ENCODE results near the gene IQCE. TPM values are rescaled to one million over a fixed set of nuclear protein-coding genes. Genes with fewer than 3 reads are reported as not detected.

IQCE gene
- total RNA-seq, 1 donor from 2014 or later: 22.2 TPM

DNA sequence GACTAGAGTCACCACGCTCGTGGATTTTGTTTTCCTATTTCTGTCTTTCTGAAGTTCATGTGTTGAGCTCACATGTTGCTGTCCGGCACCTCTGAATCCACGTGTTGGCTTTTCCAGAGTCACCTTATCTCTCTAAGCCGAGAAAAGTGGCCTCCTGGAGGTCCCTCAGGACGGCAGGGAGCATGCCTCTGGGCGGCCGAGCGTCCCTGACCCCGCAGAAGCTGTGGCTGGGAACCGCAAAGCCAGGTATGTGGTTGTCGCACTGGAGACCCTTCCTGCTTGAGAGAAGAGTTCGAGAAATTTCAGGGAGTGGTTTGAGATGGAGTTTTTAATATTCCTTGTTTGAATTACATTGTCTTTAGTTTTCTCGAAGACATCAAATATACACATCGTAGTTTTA lies 12.6 kb downstream of the IQCE start:
- Histone ChIP-seq H3K4me1 (peaks cover 8% of the 10 kb centered on the region), H3K4me3 (no peak overlapping the region), H3K27me3 (no peaks in the 10 kb centered on the region), H3K9me3 (no peaks in the 10 kb centered on the region), H3K27ac (no peak overlapping the region), H3K36me3 (peaks cover 20% of the 10 kb centered on the region)
- intact Hi-C loops (cut with DNase I): no loop called here
- DNase-seq (no peak), ATAC-seq (no peak)
- TF ChIP-seq, protein P1, sequence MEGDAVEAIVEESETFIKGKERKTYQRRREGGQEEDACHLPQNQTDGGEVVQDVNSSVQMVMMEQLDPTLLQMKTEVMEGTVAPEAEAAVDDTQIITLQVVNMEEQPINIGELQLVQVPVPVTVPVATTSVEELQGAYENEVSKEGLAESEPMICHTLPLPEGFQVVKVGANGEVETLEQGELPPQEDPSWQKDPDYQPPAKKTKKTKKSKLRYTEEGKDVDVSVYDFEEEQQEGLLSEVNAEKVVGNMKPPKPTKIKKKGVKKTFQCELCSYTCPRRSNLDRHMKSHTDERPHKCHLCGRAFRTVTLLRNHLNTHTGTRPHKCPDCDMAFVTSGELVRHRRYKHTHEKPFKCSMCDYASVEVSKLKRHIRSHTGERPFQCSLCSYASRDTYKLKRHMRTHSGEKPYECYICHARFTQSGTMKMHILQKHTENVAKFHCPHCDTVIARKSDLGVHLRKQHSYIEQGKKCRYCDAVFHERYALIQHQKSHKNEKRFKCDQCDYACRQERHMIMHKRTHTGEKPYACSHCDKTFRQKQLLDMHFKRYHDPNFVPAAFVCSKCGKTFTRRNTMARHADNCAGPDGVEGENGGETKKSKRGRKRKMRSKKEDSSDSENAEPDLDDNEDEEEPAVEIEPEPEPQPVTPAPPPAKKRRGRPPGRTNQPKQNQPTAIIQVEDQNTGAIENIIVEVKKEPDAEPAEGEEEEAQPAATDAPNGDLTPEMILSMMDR (IDR thresholded peaks at IDR 0.05): no peak

DNA sequence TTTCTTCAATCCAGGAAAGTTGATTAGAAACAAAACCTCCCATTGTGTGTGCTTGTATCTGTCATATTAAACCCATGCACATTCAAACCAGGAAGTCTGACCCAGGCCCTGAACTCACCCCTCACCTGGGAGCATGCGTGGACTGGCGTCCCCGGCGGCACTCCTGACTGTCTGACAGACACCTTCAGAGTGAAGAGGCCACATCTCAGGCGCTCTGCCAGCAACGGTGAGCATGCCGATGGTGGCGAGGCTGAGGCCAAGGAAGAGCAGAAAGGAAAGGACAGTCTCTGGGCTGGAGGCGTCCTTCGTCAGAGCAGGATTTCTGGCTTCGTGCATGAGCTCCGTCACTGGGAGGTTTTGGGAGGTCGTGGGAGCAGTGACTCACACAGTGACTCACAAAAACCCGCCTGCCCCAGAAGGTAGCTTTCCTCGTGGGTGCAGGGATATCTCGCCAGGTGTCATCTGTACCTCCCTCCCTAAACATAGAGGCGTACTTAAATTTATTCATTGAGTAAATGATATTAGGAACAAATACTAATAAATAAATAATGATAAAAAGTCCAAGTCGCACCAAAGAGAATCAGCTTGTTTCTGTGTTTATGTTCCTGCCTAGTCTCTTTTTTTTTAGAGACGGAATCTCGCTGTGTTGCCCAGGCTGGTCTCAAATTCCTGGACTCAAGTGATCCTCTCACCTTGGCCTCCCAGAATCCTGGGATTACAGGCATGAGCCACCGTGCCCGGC lies 13.5 kb downstream of the IQCE start:
- intact Hi-C loops (cut with DNase I): no loop called here
- peaks cover 24% of the 10 kb centered on the region for H3K36me3 ChIP-seq

DNA sequence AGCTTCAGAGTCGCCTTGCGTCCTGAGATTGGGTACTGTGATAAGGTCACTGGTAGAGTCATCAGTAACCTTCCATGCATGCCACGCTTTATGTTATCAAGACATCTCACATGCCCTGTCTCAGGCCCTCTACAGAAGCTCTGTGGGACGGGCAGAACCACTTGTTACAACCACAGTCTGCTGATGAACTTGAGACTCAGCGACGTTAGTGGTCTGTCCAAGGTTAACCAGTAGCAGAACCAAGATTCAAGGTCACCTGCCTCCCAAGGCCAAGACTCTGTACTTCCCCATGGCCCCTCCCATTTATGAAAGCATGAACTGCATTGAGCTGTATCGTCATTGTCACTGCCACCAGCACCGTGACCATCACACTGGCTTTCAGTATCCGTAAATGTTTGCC lies 15.0 kb downstream of the IQCE start:
- Histone ChIP-seq H3K27ac (no peak overlapping the region), H3K4me3 (no peak overlapping the region), H3K27me3 (no peaks in the 10 kb centered on the region), H3K36me3 (peaks cover 30% of the 10 kb centered on the region), H3K9me3 (no peaks in the 10 kb centered on the region), H3K4me1 (no peaks in the 10 kb centered on the region)
- no peak for ATAC-seq
- TF ChIP-seq, protein P1 (IDR thresholded peaks at IDR 0.05): no peak
- DNase-seq: peak; percentile 31
- intact Hi-C loops (cut with DNase I): no loop called here

More for the DNA sequence above, 13.5 kb downstream of the IQCE start:
- Histone ChIP-seq H3K4me3 (no peak overlapping the region), H3K9me3 (no peaks in the 10 kb centered on the region), H3K27ac (no peak overlapping the region), H3K4me1 (peaks cover 7% of the 10 kb centered on the region), H3K27me3 (no peaks in the 10 kb centered on the region)
- no peak for DNase-seq
- TF ChIP-seq, protein P1 (IDR thresholded peaks at IDR 0.05): no peak
- no peak for ATAC-seq

DNA sequence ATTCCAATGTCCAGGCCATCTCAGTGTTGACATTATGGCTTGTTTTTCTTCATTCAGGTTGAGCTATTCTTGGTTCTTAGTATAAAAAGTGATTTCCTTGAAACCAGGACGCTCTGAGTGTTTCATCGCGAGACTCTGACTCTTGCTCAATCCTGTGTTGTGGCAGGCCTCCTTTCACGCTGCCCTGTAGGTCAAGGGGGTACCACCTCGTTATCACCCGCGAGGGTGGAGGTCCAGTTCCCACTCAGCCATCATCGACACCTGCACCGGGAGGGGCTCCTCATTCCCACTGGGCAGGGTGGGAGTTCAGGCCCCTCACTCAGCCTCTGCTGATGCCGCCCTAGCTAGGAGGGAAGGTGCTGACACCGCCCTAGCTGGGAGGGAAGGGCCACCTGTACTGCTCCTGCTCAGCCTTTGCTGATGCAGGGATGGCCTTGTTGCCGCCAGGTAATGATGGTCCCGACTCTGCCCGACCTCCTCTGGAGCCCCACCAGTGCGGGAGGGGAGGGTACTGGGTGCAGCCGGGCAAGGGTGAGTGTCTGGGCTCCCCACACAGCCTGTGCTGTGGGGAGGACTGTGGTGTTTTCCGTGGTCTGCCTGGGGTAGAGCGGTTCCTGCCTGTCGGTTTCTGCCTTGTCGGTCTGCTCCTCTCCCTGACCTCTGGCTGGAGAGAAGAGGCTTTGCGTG lies 16.4 kb downstream of the IQCE start:
- DNase-seq (no peak), ATAC-seq (peak; percentile 29)
- H3K27me3 ChIP-seq: no peaks in the 10 kb centered on the region
- no peaks in the 10 kb centered on the region for H3K9me3 ChIP-seq
- H3K4me1 ChIP-seq: no peaks in the 10 kb centered on the region
- H3K36me3 ChIP-seq: peaks cover 36% of the 10 kb centered on the region
- no peak overlapping the region for H3K27ac ChIP-seq
- H3K4me3 ChIP-seq: no peak overlapping the region
- intact Hi-C loops (cut with DNase I): no loop called here
- TF ChIP-seq, protein P1 (IDR thresholded peaks at IDR 0.05): no peak

DNA sequence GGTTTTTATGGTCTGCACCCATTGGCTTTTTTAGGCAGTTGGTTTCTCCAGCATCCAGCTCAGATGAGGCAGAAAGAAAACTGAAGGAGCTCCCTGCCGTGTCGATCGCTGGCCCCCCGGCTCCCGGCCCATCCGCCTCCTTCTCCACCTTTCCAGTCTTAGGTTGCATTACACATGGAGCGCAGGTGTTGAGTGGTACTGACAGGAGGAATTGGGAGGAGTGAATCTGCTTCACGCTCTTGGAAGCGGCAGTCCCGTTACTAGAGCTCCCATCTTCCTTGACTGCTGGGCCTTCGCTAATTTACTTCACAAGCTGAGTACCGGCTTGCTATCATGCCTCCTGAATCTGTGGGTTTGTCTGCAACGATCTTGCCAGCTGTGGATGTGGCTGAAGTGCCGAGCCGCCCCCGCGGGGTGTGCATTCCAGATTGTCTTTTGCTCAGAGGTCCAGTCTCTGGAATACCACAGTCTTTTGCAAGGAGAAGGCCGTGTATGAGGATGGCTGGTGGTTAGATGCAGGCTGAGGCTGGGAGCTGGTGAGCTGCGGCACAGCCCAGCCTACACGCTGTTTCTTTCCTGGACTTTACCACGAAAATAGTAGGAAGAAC lies 17.1 kb downstream of the IQCE start:
- Histone ChIP-seq H3K4me1 (no peaks in the 10 kb centered on the region), H3K36me3 (peaks cover 36% of the 10 kb centered on the region), H3K9me3 (no peaks in the 10 kb centered on the region), H3K4me3 (no peak overlapping the region), H3K27ac (no peak overlapping the region), H3K27me3 (no peaks in the 10 kb centered on the region)
- TF ChIP-seq, protein P1 (IDR thresholded peaks at IDR 0.05): no peak
- DNase-seq: no peak
- intact Hi-C loops (cut with DNase I): no loop called here
- no peak for ATAC-seq
